ENCODE data around the gene ISCA2. TPM values are rescaled to one million over a fixed set of nuclear protein-coding genes. Genes with fewer than 3 reads are reported as not detected.
A peak's percentile ranks its signal among the peaks of the same experiment; 100 is the strongest.

The ISCA2 gene
- total RNA-seq, 1 donor from 2014 or later: 41.6 TPM

GRCh38 chr14:74510223-74510931, 16.8 kb downstream of the ISCA2 start:
- no peak for DNase-seq (ENCODE audit: low read depth)
- no peak overlapping the region for H3K4me3 ChIP-seq (ENCODE audit: low read depth, low read length)

GRCh38 chr14:74510959-74511409, 17.4 kb downstream of the ISCA2 start:
- no peak overlapping the region for H3K4me3 ChIP-seq (ENCODE audit: low read depth, low read length)
- no peak for DNase-seq (ENCODE audit: low read depth)
- TF ChIP-seq CTCF (conservative IDR thresholded peaks at IDR 0.05; ENCODE audit: low read depth, low read length): no peak

More at GRCh38 chr14:74510223-74510931, 16.8 kb downstream of the ISCA2 start:
- TF ChIP-seq CTCF (conservative IDR thresholded peaks at IDR 0.05; ENCODE audit: low read depth, low read length): no peak

- no peak for TF ChIP-seq CTCF (conservative IDR thresholded peaks at IDR 0.05; ENCODE audit: low read depth, low read length)
- H3K4me3 ChIP-seq (ENCODE audit: low read depth, low read length): no peak overlapping the region
- DNase-seq (ENCODE audit: low read depth): no peak
These were observed 18.6 kb downstream of the ISCA2 start for GRCh38 chr14:74511966-74512830.

- DNase-seq (ENCODE audit: low read depth): peak; percentile 37
- H3K4me3 ChIP-seq (ENCODE audit: low read depth, low read length): peak overlapping the region; percentile 18
- TF ChIP-seq CTCF (conservative IDR thresholded peaks at IDR 0.05; ENCODE audit: low read depth, low read length): no peak
These were observed 20.9 kb downstream of the ISCA2 start for GRCh38 chr14:74514471-74514941.

GRCh38 chr14:74515891-74516412, 22.4 kb downstream of the ISCA2 start:
- DNase-seq (ENCODE audit: low read depth): no peak
- H3K4me3 ChIP-seq (ENCODE audit: low read depth, low read length): no peak overlapping the region
- no peak for TF ChIP-seq CTCF (conservative IDR thresholded peaks at IDR 0.05; ENCODE audit: low read depth, low read length)

- no peak overlapping the region for H3K4me3 ChIP-seq (ENCODE audit: low read depth, low read length)
- DNase-seq (ENCODE audit: low read depth): no peak
- no peak for TF ChIP-seq CTCF (conservative IDR thresholded peaks at IDR 0.05; ENCODE audit: low read depth, low read length)
These were observed 23.0 kb downstream of the ISCA2 start for GRCh38 chr14:74516451-74517160.
